Astrocyte (in vitro differentiated cells and primary cell): ENCODE measurements around the gene VPS26C. TPM values are rescaled to one million over a fixed set of nuclear protein-coding genes. Genes with fewer than 3 reads are reported as not detected.

Source experiments
- DNase-seq: peaks from one replicate; pipeline ENCODE4 v3.0.0-alpha.2; 2010; ENCODE audit warnings: low read depth
- FAIRE-seq: peaks from 2 replicates; lab custom pipeline; 2011; peaks lifted over from hg19 to GRCh38; lab: Jason Lieb, UNC
- H2AFZ ChIP-seq: 2 replicates; pipeline ENCODE4 v1.6.0; 2012; ENCODE audit warnings: low read depth, low read length, inconsistent platforms
- H3K27ac ChIP-seq: 2 replicates; pipeline ENCODE4 v1.5.1; 2011; ENCODE audit warnings: low read depth, low read length, inconsistent platforms
- H3K27me3 ChIP-seq: 2 replicates; pipeline ENCODE4 v1.6.0; 2011; ENCODE audit warnings: low read length, inconsistent platforms; ENCODE audit not compliant: insufficient read depth
- H3K36me3 ChIP-seq: 2 replicates; pipeline ENCODE4 v1.5.1; 2011; ENCODE audit warnings: low read length, inconsistent platforms; ENCODE audit not compliant: insufficient read depth
- H3K4me1 ChIP-seq: 2 replicates; pipeline ENCODE4 v1.5.1; 2011; ENCODE audit warnings: low read length, inconsistent platforms; ENCODE audit not compliant: insufficient read depth
- H3K4me2 ChIP-seq: 2 replicates; pipeline ENCODE4 v1.6.0; 2012; ENCODE audit warnings: low read length, inconsistent platforms
- H3K4me3 ChIP-seq: 2 replicates; pipeline ENCODE4 v1.5.1; 2011; ENCODE audit warnings: low read depth, mild to moderate bottlenecking, low read length, inconsistent platforms; ENCODE audit not compliant: insufficient read depth
- H3K79me2 ChIP-seq: 2 replicates; pipeline ENCODE4 v1.6.0; 2012; ENCODE audit warnings: mild to moderate bottlenecking, low read length, inconsistent platforms; ENCODE audit not compliant: insufficient read depth
- H3K9ac ChIP-seq: 2 replicates; pipeline ENCODE4 v1.6.0; 2012; ENCODE audit warnings: mild to moderate bottlenecking, low read length, inconsistent platforms
- H3K9me3 ChIP-seq: 2 replicates; pipeline ENCODE4 v1.5.1; 2012; ENCODE audit warnings: low read depth, mild to moderate bottlenecking, low read length, inconsistent platforms; ENCODE audit not compliant: insufficient read depth
- H4K20me1 ChIP-seq: 2 replicates; pipeline ENCODE4 v1.6.0; 2012; ENCODE audit warnings: low read length, inconsistent platforms; ENCODE audit not compliant: insufficient read depth
- H3K27ac Mint-ChIP-seq: one replicate; pipeline ENCODE4 v1.8.0; 2021; ENCODE audit warnings: mild to moderate bottlenecking, mixed read lengths; ENCODE audit not compliant: unreplicated experiment
- H3K27me3 Mint-ChIP-seq: one replicate; pipeline ENCODE4 v1.8.0; 2021; ENCODE audit warnings: low read depth, mixed read lengths; ENCODE audit not compliant: unreplicated experiment
- H3K36me3 Mint-ChIP-seq: one replicate; pipeline ENCODE4 v1.8.0; 2021; ENCODE audit warnings: low read depth, mixed read lengths; ENCODE audit not compliant: unreplicated experiment
- H3K4me1 Mint-ChIP-seq: one replicate; pipeline ENCODE4 v1.8.0; 2021; ENCODE audit warnings: low read depth, mixed read lengths; ENCODE audit not compliant: unreplicated experiment
- H3K4me3 Mint-ChIP-seq: one replicate; pipeline ENCODE4 v1.8.0; 2021; ENCODE audit warnings: mild to moderate bottlenecking, moderate library complexity, mixed read lengths; ENCODE audit not compliant: unreplicated experiment
- H3K9me3 Mint-ChIP-seq: one replicate; pipeline ENCODE4 v1.8.0; 2021; ENCODE audit warnings: mild to moderate bottlenecking, mixed read lengths; ENCODE audit not compliant: unreplicated experiment
- CTCF ChIP-seq: IDR thresholded peaks from 2 replicates; pipeline ENCODE4 v1.5.1; 2011; ENCODE audit warnings: low read depth, mild to moderate bottlenecking, inconsistent platforms, low read length, moderate library complexity; ENCODE audit not compliant: insufficient read depth
- EZH2 ChIP-seq: IDR thresholded peaks from 2 replicates; pipeline ENCODE4 v1.6.1; 2012; ENCODE audit warnings: mild to moderate bottlenecking, low read length, inconsistent platforms; ENCODE audit not compliant: insufficient read depth
- total RNA-seq: library from RNA; stranded (reverse); gene quantifications from 2 replicates; pipeline ENCODE4 v1.2.1, GENCODE V29; 2021

Gene VPS26C
- total RNA-seq, 1 donor from 2014 or later: 52.9 TPM

- no peak overlapping the region for H2AFZ ChIP-seq
- no peak overlapping the region for H3K9ac ChIP-seq
- H3K4me1 ChIP-seq: peaks cover 16% of the 10 kb centered on the region
- no peak overlapping the region for H3K4me3 ChIP-seq
- no peaks in the 10 kb centered on the region for H3K9me3 ChIP-seq
- DNase-seq (peak; percentile 17), FAIRE-seq (no peak)
- Mint-ChIP-seq H3K9me3 (no peaks in the 10 kb centered on the region), H3K27ac (no peak overlapping the region), H3K4me3 (no peak overlapping the region), H3K4me1 (peaks cover 20% of the 10 kb centered on the region), H3K36me3 (peaks cover 3% of the 10 kb centered on the region), H3K27me3 (no peaks in the 10 kb centered on the region)
- no peak for TF ChIP-seq EZH2
- TF ChIP-seq CTCF: no peak
- no peak overlapping the region for H3K27ac ChIP-seq
- H3K27me3 ChIP-seq: no peaks in the 10 kb centered on the region
- H3K4me2 ChIP-seq: no peak overlapping the region
- peaks cover 48% of the 10 kb centered on the region for H4K20me1 ChIP-seq
- H3K36me3 ChIP-seq: no peaks in the 10 kb centered on the region
- H3K79me2 ChIP-seq: peaks cover 72% of the 10 kb centered on the region
Measured at GRCh38 chr21:37253991-37254390, 13.1 kb downstream of the VPS26C start.

GRCh38 chr21:37251294-37251634 lies 15.9 kb downstream of the VPS26C start:
- no peak for TF ChIP-seq CTCF
- no peak for TF ChIP-seq EZH2
- H3K79me2 ChIP-seq: peaks cover 79% of the 10 kb centered on the region
- no peaks in the 10 kb centered on the region for H3K36me3 ChIP-seq
- no peak for FAIRE-seq
- no peak overlapping the region for H2AFZ ChIP-seq
- DNase-seq: no peak
- Mint-ChIP-seq H3K4me1 (peaks cover 11% of the 10 kb centered on the region), H3K27me3 (no peaks in the 10 kb centered on the region), H3K36me3 (peaks cover 3% of the 10 kb centered on the region), H3K27ac (no peak overlapping the region), H3K9me3 (no peaks in the 10 kb centered on the region), H3K4me3 (no peak overlapping the region)
- no peaks in the 10 kb centered on the region for H3K4me1 ChIP-seq
- no peak overlapping the region for H3K4me3 ChIP-seq
- peaks cover 66% of the 10 kb centered on the region for H4K20me1 ChIP-seq
- H3K9me3 ChIP-seq: no peaks in the 10 kb centered on the region
- H3K4me2 ChIP-seq: no peak overlapping the region
- H3K27ac ChIP-seq: no peak overlapping the region
- H3K27me3 ChIP-seq: no peaks in the 10 kb centered on the region
- no peak overlapping the region for H3K9ac ChIP-seq

- Mint-ChIP-seq H3K4me1 (peaks cover 21% of the 10 kb centered on the region), H3K27ac (no peak overlapping the region)
Measured at GRCh38 chr21:37249112-37249904, 17.8 kb downstream of the VPS26C start.

More at GRCh38 chr21:37249112-37249904, 17.8 kb downstream of the VPS26C start:
- Histone ChIP-seq H3K9me3 (no peaks in the 10 kb centered on the region), H3K27ac (no peak overlapping the region), H4K20me1 (peaks cover 78% of the 10 kb centered on the region), H3K9ac (no peak overlapping the region), H3K4me2 (no peak overlapping the region), H3K27me3 (no peaks in the 10 kb centered on the region), H3K4me3 (no peak overlapping the region), H3K79me2 (peaks cover 86% of the 10 kb centered on the region), H2AFZ (no peak overlapping the region), H3K4me1 (peaks cover 6% of the 10 kb centered on the region), H3K36me3 (no peaks in the 10 kb centered on the region)
- no peak for TF ChIP-seq CTCF
- TF ChIP-seq EZH2: no peak
- FAIRE-seq (no peak), DNase-seq (no peak)
- Mint-ChIP-seq H3K4me3 (no peak overlapping the region), H3K36me3 (peaks cover 3% of the 10 kb centered on the region), H3K9me3 (no peaks in the 10 kb centered on the region), H3K27me3 (no peaks in the 10 kb centered on the region)
